Stimulated activated CD4-positive, alpha-beta T cell treated with anti-CD3 and anti-CD28 coated beads, TNF-alpha, amount 100 ng/mL, for 4 hours (primary cell): ENCODE measurements around the gene CDK10.
"Not testable (repeated sequence)": the region's sequence is repeated elsewhere in the genome, so short reads cannot be mapped to it uniquely, and the experiment has no call there.

Source experiments
- DNase-seq, 3 experiments: peaks; one replicate each; pipeline ENCODE4 v3.0.0-alpha.2; 2020; ENCODE audit warnings: low read depth in 3 of 3

The CDK10 gene

DNA sequence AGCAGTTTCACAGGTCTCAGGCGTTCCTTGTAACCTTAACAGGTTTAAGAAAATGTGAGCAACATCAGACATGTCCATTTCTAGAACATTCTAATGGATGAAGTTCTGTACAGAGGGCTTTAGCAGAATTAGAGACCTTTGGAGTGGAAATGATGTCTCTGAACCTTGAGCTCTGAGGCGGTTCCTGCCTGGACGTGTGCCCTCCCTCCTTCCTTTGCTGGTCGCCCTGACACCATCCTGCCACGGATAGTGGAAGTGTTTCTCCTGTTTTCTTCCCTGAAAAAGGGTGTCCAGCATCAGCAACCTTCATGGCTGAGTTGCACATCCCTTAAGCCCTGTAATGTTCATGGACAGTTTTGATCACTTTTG, 17.7 kb upstream of the CDK10 start:
- no peak for DNase-seq

DNA sequence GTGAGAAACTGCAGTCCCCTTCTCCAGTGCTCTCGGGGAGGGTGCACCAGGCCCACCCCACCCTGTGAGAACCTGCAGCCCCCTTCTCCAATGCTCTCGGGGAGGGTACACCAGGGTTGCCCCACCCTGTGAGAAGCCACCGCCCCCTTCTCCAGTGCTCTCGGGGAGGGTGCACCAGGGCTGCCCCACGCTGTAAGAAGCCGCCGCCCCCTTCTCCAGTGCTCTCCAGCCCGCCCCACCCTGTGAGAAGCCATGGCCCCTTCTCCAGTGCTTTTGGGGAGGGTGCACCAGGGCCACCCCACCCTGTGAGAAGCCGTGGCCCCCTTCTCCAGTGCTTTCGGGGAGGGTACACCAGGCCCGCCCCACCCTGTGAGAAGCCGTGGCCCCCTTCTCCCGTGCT, 16.7 kb upstream of the CDK10 start:
- no peak for DNase-seq

DNA sequence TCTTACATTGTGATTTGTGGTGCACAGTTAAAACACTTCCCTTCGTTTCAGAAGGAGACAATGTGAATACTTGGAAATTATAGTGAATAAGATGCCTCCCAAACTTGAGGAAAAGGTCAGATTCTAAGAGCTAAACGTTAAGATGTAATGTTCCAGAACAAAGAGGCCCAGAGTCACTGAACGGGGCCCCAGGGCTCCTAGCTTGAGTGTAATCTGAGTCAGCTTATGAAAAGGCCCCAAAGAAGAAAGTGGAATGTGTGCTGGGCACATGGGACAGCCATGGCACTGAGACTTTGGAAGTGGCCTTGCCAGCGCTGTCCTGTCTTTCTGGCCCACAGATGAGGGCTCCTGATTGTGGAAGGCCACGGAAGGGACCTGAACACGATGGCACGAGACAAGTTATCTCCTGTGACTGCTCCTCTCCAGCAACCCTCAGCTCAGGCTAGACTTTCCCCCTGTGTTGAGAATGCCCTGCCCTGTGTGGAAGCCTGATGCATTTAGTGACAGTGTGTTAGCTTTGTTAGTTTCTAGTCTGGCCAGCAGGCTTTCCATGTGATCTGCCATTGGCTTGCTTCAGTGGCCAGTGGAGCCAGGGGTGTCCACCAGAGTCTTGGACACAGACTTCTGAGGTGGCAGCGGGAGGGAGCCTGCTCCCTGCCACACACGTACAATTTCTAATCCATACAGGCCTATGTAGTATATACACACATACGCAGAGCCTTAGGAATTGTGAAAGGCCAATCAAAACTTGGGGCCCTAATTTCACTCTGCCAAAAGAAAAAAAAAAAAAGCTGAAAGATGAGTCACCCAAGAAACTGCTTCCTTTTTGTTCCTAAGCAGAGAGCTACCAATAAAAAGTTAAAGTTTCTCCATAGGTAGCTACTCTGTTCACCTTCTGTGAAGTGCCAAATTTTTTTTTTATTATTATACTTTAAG, 15.7 kb upstream of the CDK10 start:
- no peak for DNase-seq

DNA sequence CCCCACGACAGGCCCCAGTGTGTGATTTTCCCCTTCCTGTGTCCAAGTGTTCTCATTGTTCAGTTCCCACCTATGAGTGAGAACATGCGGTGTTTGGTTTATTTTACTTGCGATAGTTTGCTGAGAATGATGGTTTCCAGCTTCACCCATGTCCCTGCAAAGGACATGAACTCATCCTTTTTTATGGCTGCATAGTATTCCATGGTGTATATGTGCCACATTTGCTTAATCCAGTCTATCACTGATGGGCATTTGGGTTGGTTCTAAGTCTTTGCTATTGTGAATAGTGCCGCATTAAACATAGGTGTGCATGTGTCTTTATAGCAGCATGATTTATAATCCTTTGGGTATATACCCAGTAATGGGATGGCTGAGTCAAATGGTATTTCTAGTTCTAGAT, 14.9 kb upstream of the CDK10 start:
- not testable (repeated sequence) for DNase-seq

DNA sequence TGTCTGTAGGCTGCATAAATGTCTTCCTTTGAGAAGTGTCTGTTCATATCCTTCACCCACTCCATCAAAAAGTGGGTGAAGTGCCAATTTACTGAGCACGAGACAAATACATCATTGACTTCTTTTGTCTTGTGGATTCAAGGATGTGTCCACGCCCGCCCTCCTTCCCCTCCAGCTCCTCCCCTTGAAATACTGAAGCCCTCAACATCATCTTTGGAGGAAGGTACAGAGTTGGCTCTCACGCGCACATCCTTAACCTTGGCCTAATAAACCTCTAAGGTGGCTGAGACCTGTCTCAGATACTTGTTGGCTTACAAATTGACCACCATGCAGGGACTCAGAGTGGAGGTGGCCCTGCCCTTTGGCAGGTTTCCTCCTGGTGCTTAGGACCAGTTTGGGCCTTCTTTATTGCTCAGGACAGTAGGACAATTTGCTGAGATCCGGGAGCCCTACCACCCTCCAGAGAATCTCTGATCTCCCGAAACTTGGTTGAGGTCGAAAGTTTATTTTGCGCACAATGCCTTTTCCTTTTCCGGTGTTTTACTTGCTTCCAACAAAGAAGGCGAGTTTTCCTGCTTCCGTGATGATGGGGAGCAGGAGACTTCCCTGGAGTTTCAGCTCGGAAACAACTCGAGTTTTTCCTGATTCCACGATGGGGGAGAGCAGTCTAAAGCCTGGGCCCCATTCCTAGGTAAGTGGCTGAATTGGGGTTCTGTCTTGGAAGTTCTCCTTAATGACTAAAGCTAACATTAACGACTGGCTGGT, 14.1 kb upstream of the CDK10 start:
- no peak for DNase-seq

DNA sequence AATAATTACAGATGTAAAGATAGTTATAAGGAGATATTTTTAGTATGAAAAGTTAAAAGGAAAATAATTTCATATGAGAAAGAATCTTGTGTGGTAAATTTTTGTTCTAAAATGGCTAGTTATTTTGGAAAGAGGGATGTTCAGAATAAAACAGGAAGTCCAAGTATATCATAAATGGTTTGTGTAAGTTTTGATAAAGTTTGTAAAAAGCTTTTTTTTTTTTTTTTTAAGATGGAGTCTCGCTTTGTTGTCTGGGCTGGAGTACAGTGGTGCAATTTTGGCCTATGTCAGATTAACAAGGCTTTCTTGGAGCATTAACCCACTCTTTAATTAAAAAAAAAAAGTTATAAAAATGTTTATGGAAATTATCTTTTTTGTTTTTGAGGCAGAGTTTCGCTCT, 8.2 kb upstream of the CDK10 start:
- DNase-seq, result no peak

DNA sequence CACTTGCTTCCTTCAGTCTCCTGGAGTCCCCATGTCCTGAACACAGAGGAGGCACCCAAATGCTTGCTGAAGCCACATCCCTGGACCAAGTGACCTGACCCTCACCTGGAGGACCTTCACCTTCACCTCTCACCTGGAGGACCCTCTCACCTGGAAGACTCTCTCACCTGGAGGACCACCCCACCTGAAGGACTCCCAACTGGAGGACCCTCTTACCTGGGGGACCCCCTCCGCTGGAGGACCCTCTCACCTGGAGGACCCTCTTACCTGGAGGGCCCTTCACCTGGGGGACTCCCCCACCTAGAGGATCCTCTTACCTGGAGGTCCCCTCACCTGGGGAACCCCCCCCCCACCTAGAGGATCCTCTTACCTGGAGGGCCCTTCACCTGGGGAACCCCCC, 573 bp upstream of the CDK10 start:
- DNase-seq, result no peak

DNA sequence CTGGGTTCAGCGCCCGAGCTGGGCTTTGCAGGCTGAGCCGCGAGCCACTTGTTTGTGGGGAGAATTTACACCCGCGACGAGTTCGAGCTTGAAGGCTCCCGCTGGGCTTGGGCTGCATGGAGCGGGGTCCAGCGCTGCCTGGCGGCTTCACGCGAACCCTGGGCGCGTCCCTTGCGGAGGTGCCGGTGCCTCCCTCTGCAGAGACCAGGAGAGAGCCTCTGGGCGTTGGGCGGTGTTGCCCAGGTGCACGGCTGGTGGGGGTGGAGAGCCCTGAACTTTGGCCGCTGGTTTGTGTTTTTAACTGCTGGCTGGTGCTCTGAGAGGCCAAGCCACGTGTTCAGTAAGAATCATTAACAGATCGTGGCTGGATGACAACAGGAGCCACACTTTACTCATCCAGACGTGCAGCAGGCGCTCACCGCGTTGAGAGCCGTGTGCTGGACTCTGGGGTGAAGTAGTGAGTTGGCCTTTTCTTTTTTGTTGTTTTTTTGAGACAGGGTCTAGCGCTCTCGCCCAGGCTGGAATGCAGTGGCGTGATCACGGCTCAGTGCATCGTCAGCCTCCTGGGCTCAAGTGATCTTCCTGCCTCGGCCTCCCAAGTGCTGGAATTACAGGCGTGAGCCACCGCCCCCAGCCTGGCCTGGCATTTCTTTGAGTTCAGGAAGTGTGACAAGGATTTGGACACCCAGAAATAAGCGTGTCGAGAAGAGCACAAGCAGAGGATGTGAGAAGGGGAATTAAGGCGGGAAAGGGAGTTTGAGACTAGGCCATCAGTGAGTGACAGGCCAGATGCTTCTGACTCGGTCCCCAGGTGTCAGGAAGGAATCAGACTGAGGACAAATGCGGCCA, 827 bp downstream of the CDK10 start:
- DNase-seq, result no peak

DNA sequence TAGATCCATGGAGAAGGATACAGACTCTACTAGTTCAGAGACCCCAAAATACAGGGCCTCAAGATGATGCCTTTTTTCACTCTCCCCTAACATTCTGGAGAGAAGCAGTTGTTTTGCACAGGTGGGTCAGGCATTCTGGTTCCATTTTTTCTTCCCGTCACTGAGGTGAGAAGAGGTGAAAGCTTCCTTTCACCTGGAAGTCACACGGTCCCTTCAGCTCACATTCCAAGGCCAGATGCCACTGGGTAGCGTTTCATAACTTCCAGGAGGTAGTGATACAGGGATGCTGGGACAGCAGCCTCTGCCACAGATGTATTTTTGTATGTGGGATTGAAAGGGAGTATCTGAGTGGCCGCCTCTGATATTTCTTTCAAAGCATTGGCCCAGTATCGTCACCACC, 1.9 kb downstream of the CDK10 start:
- DNase-seq, result no peak

DNA sequence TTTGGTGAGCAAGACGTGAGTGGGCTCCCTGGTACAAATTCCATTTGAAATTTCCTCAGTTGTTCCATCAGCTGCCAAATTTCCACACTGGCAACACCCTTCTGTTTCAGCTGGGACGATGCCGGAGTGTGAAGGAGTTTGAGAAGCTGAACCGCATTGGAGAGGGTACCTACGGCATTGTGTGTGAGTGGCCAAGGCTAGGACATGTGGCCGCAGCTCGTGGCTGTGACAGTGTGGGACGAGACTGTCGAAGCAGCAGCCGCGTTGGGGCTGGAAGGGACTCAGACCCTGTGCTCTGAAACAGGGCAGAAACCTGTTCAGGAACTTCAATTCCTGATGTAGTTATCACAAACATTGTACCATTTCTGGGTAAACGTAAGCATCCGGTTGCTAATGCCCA, 2.7 kb downstream of the CDK10 start:
- DNase-seq, result no peak

DNA sequence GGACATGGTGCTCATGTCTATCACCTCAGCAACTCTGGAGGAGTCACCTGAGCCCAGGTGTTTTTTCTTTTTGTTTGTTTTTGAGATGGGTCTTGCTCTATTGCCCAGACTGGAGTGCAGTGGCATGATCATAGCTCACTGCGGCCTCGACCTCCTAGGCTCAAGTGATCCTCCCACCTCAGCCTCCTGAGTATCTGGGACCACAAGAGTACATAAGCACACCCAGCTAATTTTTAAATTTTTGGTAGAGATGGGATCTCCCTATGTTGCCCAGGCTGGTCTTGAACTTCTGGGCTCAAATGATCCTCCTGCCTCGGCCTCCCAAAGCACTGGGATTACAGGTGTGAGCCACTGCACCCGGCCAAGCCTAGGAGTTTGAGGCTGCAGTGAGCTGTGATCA, 3.1 kb downstream of the CDK10 start:
- DNase-seq, result not testable (repeated sequence)

DNA sequence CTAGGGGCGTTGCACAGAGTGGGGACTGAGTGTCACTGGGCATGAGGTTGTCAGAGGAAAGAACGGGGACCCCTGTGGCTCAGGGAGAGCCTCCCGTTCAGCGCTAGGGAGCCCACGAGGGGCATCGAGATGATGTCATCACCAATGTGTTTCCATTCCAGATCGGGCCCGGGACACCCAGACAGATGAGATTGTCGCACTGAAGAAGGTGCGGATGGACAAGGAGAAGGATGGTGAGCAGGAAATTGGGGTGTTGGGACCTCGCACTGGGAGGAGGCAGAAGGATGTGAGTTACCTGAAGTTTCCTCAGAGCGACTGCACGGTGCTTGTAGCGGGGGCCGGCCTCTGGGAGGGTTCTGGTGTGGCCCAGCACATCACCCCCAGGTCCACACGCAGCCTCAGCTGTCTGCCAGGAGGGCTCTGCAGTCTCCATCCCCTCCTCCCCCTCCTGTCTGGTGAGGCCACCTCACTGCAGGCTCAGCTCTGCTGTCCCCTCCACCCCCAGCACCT, 4.0 kb downstream of the CDK10 start:
- no peak for DNase-seq

DNA sequence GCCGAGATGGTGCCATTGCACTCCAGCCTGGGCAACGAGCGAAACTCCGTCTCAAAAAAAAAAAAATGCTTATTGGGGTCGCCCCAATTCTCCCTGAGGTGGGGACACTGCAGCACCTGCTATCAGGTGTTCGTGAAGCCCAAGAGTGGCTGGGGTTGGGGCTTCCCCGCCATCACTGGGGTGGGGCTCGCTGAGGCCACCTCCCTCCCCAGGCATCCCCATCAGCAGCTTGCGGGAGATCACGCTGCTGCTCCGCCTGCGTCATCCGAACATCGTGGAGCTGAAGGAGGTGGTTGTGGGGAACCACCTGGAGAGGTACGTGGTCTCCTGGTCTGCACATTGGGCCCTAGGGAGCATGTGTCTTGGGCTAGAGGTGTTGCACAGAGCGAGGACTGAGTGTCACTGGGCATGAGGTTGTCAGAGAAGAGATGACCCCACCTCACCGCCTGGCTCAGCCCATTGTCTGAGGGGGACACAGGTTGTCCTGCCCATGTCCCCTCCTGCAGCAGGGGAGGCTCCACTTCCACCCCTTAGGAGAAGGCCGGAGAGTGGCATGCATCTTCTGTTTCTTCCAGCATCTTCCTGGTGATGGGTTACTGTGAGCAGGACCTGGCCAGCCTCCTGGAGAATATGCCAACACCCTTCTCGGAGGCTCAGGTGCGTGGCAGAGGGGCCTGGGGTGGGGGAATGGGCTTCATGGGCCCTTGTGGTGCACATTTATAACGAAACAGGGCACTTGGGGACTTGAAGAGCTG, 4.9 kb downstream of the CDK10 start:
- no peak for DNase-seq

DNA sequence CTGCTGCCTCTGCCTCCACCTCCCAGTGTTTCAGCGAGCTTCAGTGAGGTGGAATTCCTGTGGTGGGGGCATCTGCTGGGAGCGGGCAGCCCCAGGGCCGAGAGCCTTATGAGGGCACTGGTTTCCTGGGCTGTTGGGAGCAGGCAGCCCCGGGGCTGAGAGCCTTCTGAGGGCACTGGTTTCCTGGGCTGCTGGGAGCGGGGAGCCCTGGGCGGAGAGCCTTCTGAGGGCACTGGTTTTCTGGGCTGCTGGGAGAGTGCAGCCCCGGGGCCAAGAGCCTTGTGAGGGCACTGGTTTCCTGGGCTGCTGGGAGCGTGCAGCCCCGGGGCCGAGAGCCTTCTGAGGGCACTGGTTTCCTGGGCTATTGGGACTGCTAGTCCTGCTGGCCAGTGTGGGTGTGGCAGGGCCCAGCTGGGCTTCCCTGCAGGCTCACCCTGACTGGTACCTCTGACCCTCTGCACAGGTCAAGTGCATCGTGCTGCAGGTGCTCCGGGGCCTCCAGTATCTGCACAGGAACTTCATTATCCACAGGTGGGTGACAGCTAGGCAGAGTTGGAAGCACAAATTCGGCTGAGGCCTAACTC, 5.6 kb downstream of the CDK10 start:
- DNase-seq, result no peak

DNA sequence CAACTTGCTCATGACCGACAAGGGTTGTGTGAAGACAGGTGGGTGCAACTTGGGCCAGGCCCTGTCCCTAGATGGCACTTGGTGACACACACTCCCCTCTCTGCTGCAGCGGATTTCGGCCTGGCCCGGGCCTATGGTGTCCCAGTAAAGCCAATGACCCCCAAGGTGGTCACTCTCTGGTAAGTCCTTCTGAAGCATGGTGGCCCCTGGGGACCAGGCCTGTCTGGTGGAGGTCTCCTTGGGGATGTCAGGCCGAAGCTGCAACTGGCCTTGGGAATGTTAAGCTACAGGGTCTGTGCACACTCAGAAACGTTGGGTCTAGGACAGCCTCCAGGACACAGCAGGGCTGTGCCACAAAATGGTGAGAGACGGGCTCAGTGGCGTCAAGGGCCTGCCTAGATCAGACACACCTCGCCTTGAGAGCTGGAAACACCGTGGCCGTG, 6.8 kb downstream of the CDK10 start:
- DNase-seq, result no peak

DNA sequence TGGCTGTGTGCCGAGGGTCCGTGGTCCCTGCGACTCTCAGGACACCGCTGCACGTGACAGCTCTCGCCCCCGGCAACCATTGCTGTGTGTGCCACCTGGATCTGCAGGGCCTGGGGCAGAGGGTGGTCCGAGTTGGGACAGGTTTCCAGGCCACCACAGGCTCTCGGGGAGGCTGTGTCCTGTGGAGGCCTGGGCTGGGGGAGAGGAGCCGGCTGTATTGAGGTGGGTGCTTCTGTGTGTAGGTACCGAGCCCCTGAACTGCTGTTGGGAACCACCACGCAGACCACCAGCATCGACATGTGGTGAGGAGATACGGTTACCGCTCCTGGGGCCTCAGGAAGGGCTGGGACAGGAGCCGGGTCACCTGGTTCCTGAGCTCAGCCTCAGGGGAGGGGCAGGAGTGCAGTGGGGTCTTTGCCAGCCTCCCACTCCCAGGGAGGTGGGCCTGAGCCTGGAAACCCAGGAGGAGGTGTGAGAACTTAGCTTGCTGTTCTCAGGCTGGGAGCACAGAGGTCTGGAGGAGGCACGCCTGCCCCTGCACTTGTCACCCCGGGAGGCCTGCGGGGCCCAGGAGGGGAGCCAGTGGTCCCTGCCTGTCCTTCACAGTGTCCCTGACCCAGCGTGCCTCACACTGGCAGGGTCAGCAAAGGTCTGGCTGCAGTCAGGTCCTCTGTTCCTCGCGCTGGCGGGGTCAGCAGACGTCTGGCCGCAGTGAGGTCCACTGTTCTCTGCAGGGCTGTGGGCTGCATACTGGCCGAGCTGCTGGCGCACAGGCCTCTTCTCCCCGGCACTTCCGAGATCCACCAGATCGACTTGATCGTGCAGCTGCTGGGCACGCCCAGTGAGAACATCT, 7.7 kb downstream of the CDK10 start:
- no peak for DNase-seq

DNA sequence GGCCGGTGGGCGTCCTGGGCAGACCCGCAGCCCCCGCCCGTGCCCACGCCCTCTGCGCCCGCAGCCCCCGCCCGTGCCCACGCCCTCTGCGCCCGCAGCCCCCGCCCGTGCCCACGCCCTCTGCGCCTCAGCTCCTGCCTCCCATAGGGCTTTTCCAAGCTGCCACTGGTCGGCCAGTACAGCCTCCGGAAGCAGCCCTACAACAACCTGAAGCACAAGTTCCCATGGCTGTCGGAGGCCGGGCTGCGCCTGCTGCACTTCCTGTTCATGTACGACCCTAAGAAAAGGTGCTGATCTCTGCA, 8.2 kb downstream of the CDK10 start:
- not testable (repeated sequence) for DNase-seq

DNA sequence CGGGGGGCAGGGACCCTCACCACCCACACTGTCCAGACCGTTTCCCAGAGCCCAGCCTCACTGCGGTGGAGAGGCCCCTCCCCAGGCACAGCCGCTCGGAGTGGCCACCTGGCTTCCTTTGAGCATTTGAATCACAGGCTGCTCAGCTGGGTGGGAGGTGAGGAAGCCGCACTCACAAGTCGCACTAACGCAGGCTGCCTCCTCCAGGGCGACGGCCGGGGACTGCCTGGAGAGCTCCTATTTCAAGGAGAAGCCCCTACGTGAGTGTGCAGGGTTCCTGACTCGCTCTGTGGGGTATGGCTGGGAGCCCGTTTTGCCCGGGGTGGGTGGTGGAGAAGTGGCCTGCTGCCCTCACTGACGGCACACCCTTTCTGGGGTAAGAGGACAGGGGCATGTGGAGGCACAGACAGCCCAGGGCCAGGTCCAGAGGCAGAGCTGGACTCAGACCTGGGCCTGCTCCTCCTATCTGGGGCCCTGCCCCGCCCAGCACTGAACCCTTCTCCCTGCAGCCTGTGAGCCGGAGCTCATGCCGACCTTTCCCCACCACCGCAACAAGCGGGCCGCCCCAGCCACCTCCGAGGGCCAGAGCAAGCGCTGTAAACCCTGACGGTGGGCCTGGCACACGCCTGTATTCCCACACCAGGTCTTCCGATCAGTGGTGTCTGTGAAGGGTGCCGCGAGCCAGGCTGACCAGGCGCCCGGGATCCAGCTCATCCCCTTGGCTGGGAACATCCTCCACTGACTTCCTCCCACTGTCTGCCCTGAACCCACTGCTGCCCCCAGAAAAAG, 8.8 kb downstream of the CDK10 start:
- no peak for DNase-seq
